Measurements from ENCODE around the gene PTPRF.

GRCh38 chr1:43583058-43583457, 52.4 kb downstream of the PTPRF start:
- no peak for TF ChIP-seq CTCF (IDR thresholded peaks at IDR 0.05; ENCODE audit: low read depth, low read length)
- no peak for TF ChIP-seq MAX (IDR thresholded peaks at IDR 0.05; ENCODE audit: low read depth, low read length)
